HCT116 (cell line): ENCODE data around the gene SEMA5A. TPM values are rescaled to one million over a fixed set of nuclear protein-coding genes. Genes with fewer than 3 reads are reported as not detected.

Experiments
- ATAC-seq: fragments of 200-7000 bp; cut with Tn5 transposase; 2 replicates; pipeline ENCODE4 v1.9.1; 2020; ENCODE audit warnings: mild to moderate bottlenecking, moderate library complexity
- BruUV-seq: library from RNA; stranded (reverse); fragments of 400-500 nt; replicated peaks from 2 replicates; lab custom pipeline; 2021; lab: Mats Ljungman, UMichigan
- CTCF ChIA-PET: fragments of 300-600 bp; sonication (Branson Sonifier 250); formaldehyde crosslinking; loops from one replicate; lab custom pipeline; 2021; ENCODE audit warnings: antibody characterized with exemption; lab: Charles Lee
- POLR2A ChIA-PET: fragments of 300-600, 350-600 bp; sonication (Branson Sonifier 250); formaldehyde crosslinking; loops from one replicate; lab custom pipeline; 2021; ENCODE audit warnings: antibody characterized with exemption; lab: Charles Lee
- RAD21 ChIA-PET, 2 experiments: fragments of 300-600 bp; sonication (Branson Sonifier 250); formaldehyde crosslinking; loops; one replicate each; lab custom pipeline; 2023; ENCODE audit warnings: low total read pairs in 2 of 2; ENCODE audit not compliant: uncharacterized antibody in 2 of 2, unreplicated experiment in 2 of 2, low non-redundant PET in 1 of 2; lab: Charles Lee
- DNase-seq: peaks from one replicate; pipeline ENCODE4 v3.0.0-alpha.2; 2010; ENCODE audit warnings: low read depth, low spot score
- H2AFZ ChIP-seq: fragments of 200-600 bp; shearing (Covaris generic), sonication (generic); 2 replicates; pipeline ENCODE4 v1.6.1; 2017; ENCODE audit warnings: low read depth, mixed run types, mixed read lengths, antibody characterized with exemption, low read length; ENCODE audit not compliant: poor library complexity, severe bottlenecking
- H3K27ac ChIP-seq: 2 replicates; pipeline ENCODE4 v1.5.1; 2012; ENCODE audit warnings: low read depth, low read length
- H3K27me3 ChIP-seq: fragments of 200-600 bp; sonication (generic); 2 replicates; pipeline ENCODE4 v1.6.1; 2016; ENCODE audit warnings: mixed run types, low read length, mixed read lengths; ENCODE audit not compliant: insufficient read depth
- H3K36me3 ChIP-seq, 2 experiments: fragments of 200-500 bp in 1 of 2; fragments of 200-600 bp in 1 of 2; sonication (Bioruptor generic) in 1 of 2; sonication (generic) in 1 of 2; 2 replicates each; pipeline versions ENCODE4 v1.5.1 to v1.6.1; 2014 to 2016; ENCODE audit warnings: low read length in 2 of 2, inconsistent platforms in 1 of 2, mixed read lengths in 1 of 2, mixed run types in 1 of 2; ENCODE audit not compliant: insufficient read depth in 2 of 2, control insufficient read depth in 1 of 2
- H3K4me1 ChIP-seq, 2 experiments: fragments of 200-600 bp in 1 of 2; sonication (generic) in 1 of 2; 2 replicates each; pipeline versions ENCODE4 v1.5.1 to v1.6.1; 2012 to 2017; ENCODE audit warnings: low read length in 2 of 2, inconsistent platforms in 1 of 2, mild to moderate bottlenecking in 1 of 2, mixed read lengths in 1 of 2, mixed run types in 1 of 2, moderate library complexity in 1 of 2; ENCODE audit not compliant: insufficient read depth in 2 of 2, control insufficient read depth in 1 of 2
- H3K4me2 ChIP-seq: fragments of 200-600 bp; sonication (generic); 2 replicates; pipeline ENCODE4 v1.6.1; 2017; ENCODE audit warnings: mixed run types, low read length, mixed read lengths
- H3K4me3 ChIP-seq, 2 experiments: fragments of 200-600 bp in 1 of 2; sonication (generic) in 1 of 2; replicated peaks in 1 of 2; 2 replicates each; pipeline ENCODE4 v1.5.1; 2011 to 2016; ENCODE audit warnings: low read length in 2 of 2, control low read depth in 1 of 2, low read depth in 1 of 2, mild to moderate bottlenecking in 1 of 2, mixed read lengths in 1 of 2, mixed run types in 1 of 2
- H3K79me2 ChIP-seq: fragments of 200-600 bp; sonication (generic); 2 replicates; pipeline ENCODE4 v1.6.1; 2017; ENCODE audit warnings: mild to moderate bottlenecking, mixed run types, low read length, moderate library complexity, mixed read lengths; ENCODE audit not compliant: insufficient read depth
- H3K9ac ChIP-seq: fragments of 200-600 bp; sonication (generic); 2 replicates; pipeline ENCODE4 v1.6.1; 2016; ENCODE audit warnings: low read length, mixed read lengths
- H3K9me2 ChIP-seq: fragments of 200-600 bp; sonication (generic), shearing (Covaris generic); 2 replicates; pipeline ENCODE4 v1.6.1; 2017; ENCODE audit warnings: mixed run types, mild to moderate bottlenecking, moderate library complexity; ENCODE audit not compliant: insufficient read depth
- H3K9me3 ChIP-seq, 2 experiments: fragments of 200-500 bp in 1 of 2; fragments of 200-600 bp in 1 of 2; sonication (Bioruptor generic) in 1 of 2; sonication (generic) in 1 of 2; 2 replicates each; pipeline ENCODE4 v1.6.1; 2014 to 2017; ENCODE audit warnings: low read length in 2 of 2, mixed read lengths in 2 of 2, inconsistent platforms in 1 of 2, low read depth in 1 of 2, mild to moderate bottlenecking in 1 of 2, mixed run types in 1 of 2, moderate library complexity in 1 of 2; ENCODE audit not compliant: control insufficient read depth in 1 of 2, insufficient read depth in 1 of 2
- H4K20me1 ChIP-seq: fragments of 200-600 bp; sonication (generic), shearing (Covaris generic); 2 replicates; pipeline ENCODE4 v1.6.1; 2017; ENCODE audit warnings: mixed run types, mild to moderate bottlenecking, moderate library complexity; ENCODE audit not compliant: insufficient read depth
- ATF3 ChIP-seq: IDR thresholded peaks from 2 replicates; pipeline ENCODE4 v1.6.1; 2012
- CBX3 ChIP-seq: IDR thresholded peaks from 2 replicates; pipeline ENCODE4 v1.6.1; 2012; ENCODE audit warnings: low read depth
- CEBPB ChIP-seq: IDR thresholded peaks from 2 replicates; pipeline ENCODE4 v1.6.1; 2012; ENCODE audit warnings: low read depth
- ELF1 ChIP-seq: IDR thresholded peaks from 2 replicates; pipeline ENCODE4 v1.6.1; 2012; ENCODE audit warnings: low read depth, borderline replicate concordance
- EZH2 ChIP-seq: fragments of 200-600 bp; sonication (generic); IDR thresholded peaks from 2 replicates; pipeline ENCODE4 v1.6.1; 2017; ENCODE audit warnings: antibody characterized with exemption, mixed run types
- EZH2phosphoT487 ChIP-seq: fragments of 200-600 bp; IDR thresholded peaks from 2 replicates; pipeline ENCODE4 v1.6.1; 2018; ENCODE audit warnings: antibody characterized with exemption, borderline replicate concordance
- FOSL1 ChIP-seq: IDR thresholded peaks from 2 replicates; pipeline ENCODE4 v1.6.1; 2012; ENCODE audit warnings: low read depth
- MAX ChIP-seq: IDR thresholded peaks from 2 replicates; pipeline ENCODE4 v1.6.1; 2012
- POLR2A ChIP-seq: IDR thresholded peaks from 2 replicates; pipeline ENCODE4 v1.7.0; 2011; ENCODE audit warnings: borderline replicate concordance; ENCODE audit not compliant: insufficient read depth, insufficient read length; ENCODE audit errors: extremely low read depth
- POLR2AphosphoS5 ChIP-seq: IDR thresholded peaks from 2 replicates; pipeline ENCODE4 v1.6.1; 2011; ENCODE audit warnings: mild to moderate bottlenecking, low read depth, low read length, moderate library complexity
- RAD21 ChIP-seq: IDR thresholded peaks from 2 replicates; pipeline ENCODE4 v1.6.1; 2012; ENCODE audit warnings: low read depth, mild to moderate bottlenecking
- SIN3A ChIP-seq: IDR thresholded peaks from 2 replicates; pipeline ENCODE4 v1.6.1; 2012; ENCODE audit warnings: low read depth
- SP1 ChIP-seq: IDR thresholded peaks from 2 replicates; pipeline ENCODE4 v1.6.1; 2012; ENCODE audit warnings: low read depth
- TCF7L2 ChIP-seq: IDR thresholded peaks from 2 replicates; pipeline ENCODE4 v1.7.0; 2011; ENCODE audit warnings: borderline replicate concordance, inconsistent platforms; ENCODE audit not compliant: insufficient read depth, insufficient read length; ENCODE audit errors: extremely low read depth
- YY1 ChIP-seq: IDR thresholded peaks from 2 replicates; pipeline ENCODE4 v1.6.1; 2011; ENCODE audit warnings: low read length, low read depth, moderate library complexity, mild to moderate bottlenecking; ENCODE audit not compliant: insufficient replicate concordance; ENCODE audit errors: extremely low read depth
- ZNF274 ChIP-seq: fragments of 200-500 bp; sonication (Bioruptor generic); IDR thresholded peaks from 2 replicates; pipeline ENCODE4 v1.6.1; 2014; ENCODE audit warnings: mild to moderate bottlenecking, low read depth, low read length, inconsistent platforms
- intact Hi-C: fragments of 100-400 bp; cut with micrococcal nuclease; formaldehyde crosslinking; loops from 2 replicates; pipeline ENCODE4 v1.10.0; 2022
- total RNA-seq: library from RNA; stranded (reverse); gene quantifications from one replicate; pipeline ENCODE4 v1.2.1, GENCODE V29; 2021; ENCODE audit not compliant: unreplicated experiment
- TF ChIP-seq, protein P1 (sequence below): IDR thresholded peaks from 2 replicates; pipeline ENCODE4 v1.6.1; 2012; ENCODE audit warnings: low read depth

Gene SEMA5A
- total RNA-seq, 1 experiment from 2014 or later, result 0.02 TPM

DNA sequence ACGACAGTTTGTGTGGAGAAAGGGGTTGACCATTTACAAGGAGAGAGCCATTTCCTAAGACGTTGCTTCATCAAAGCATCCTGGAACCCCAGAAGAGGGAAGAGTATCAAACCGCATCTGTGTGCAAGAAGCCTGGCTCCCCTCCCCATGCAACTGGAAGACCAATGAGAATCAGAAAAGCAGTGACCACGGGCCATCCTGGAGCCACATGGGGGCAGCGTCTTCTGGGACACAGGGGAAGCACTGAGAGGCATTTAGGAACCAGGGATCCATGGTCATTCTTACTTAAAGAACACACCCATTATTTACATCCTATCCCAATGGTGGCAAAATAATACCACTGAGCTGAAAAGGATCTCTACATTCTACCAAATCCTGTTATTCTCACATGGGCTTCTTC lies 29.3 kb downstream of the SEMA5A start:
- Histone ChIP-seq H3K9me2 (no peaks in the 10 kb centered on the region), H3K4me3 (no peak overlapping the region), H3K79me2 (no peaks in the 10 kb centered on the region), H3K4me2 (no peak overlapping the region), H4K20me1 (no peaks in the 10 kb centered on the region), H3K9me3 (peaks cover 5 to 14% of the 10 kb centered on the region in 2 experiments; a peak in 3 of 4 replicates), H2AFZ (no peak overlapping the region), H3K27ac (no peak overlapping the region), H3K9ac (no peak overlapping the region), H3K4me1 (no peaks in the 10 kb centered on the region), H3K27me3 (no peaks in the 10 kb centered on the region), H3K36me3 (no peaks in the 10 kb centered on the region)
- DNase-seq, result no peak
- BruUV-seq, result no TSS peak
- CTCF ChIA-PET, result no interaction called here
- intact Hi-C loops, result no loop called here
- TF ChIP-seq ATF3 (no peak), TCF7L2 (no peak), ZNF274 (no peak), FOSL1 (no peak), EZH2 (no peak), POLR2AphosphoS5 (no peak), SIN3A (no peak), CBX3 (no peak), EZH2phosphoT487 (no peak), YY1 (no peak), MAX (no peak), ELF1 (no peak), RAD21 (no peak), SP1 (no peak), POLR2A (no peak), CEBPB (no peak)
- TF ChIP-seq, protein P1, sequence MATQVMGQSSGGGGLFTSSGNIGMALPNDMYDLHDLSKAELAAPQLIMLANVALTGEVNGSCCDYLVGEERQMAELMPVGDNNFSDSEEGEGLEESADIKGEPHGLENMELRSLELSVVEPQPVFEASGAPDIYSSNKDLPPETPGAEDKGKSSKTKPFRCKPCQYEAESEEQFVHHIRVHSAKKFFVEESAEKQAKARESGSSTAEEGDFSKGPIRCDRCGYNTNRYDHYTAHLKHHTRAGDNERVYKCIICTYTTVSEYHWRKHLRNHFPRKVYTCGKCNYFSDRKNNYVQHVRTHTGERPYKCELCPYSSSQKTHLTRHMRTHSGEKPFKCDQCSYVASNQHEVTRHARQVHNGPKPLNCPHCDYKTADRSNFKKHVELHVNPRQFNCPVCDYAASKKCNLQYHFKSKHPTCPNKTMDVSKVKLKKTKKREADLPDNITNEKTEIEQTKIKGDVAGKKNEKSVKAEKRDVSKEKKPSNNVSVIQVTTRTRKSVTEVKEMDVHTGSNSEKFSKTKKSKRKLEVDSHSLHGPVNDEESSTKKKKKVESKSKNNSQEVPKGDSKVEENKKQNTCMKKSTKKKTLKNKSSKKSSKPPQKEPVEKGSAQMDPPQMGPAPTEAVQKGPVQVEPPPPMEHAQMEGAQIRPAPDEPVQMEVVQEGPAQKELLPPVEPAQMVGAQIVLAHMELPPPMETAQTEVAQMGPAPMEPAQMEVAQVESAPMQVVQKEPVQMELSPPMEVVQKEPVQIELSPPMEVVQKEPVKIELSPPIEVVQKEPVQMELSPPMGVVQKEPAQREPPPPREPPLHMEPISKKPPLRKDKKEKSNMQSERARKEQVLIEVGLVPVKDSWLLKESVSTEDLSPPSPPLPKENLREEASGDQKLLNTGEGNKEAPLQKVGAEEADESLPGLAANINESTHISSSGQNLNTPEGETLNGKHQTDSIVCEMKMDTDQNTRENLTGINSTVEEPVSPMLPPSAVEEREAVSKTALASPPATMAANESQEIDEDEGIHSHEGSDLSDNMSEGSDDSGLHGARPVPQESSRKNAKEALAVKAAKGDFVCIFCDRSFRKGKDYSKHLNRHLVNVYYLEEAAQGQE, result no peak
- POLR2A ChIA-PET, result no interaction called here
- RAD21 ChIA-PET, result no interaction called here
- ATAC-seq, result no peak
